Nucleus accumbens (tissue), 56 donors: Measurements from ENCODE around the gene LCN10.
"Not testable (repeated sequence)": the region's sequence is repeated elsewhere in the genome, so short reads cannot be mapped to it uniquely, and the experiment has no call there.

Experiments
- DNase-seq, 56 donors: peaks; one replicate each; lab custom pipeline; 2025; lab: John Stamatoyannopoulos, UW

LCN10 gene

GRCh38 chr9:136773386-136774044 is 30.8 kb upstream of the LCN10 start:
- DNase-seq: peak in 7 of 56 donors; percentile 11 to 44 (median 25)

GRCh38 chr9:136771907-136772415 is 29.2 kb upstream of the LCN10 start:
- no peak for DNase-seq

GRCh38 chr9:136769710-136770191 is 27.0 kb upstream of the LCN10 start:
- peak in 11 of 56 donors; percentile 5 to 53 (median 17) for DNase-seq

GRCh38 chr9:136766410-136767120 is 23.8 kb upstream of the LCN10 start:
- DNase-seq: peak in 26 of 56 donors; percentile 7 to 59 (median 28)

- DNase-seq: not testable (repeated sequence)
Observed at GRCh38 chr9:136765745-136766409, 23.1 kb upstream of the LCN10 start.

GRCh38 chr9:136765041-136765440 is 22.3 kb upstream of the LCN10 start:
- DNase-seq: no peak

GRCh38 chr9:136764301-136764891 is 21.7 kb upstream of the LCN10 start, which contains the start of gene LCN15:
TSS of gene LCN15 (minus strand) at chr9:136764518. CDS start at chr9:136764488, 30 bp downstream.
- DNase-seq: no peak

- no peak for DNase-seq
Observed at GRCh38 chr9:136763649-136764035, 20.9 kb upstream of the LCN10 start.

- no peak for DNase-seq
Observed at GRCh38 chr9:136762915-136763648, 20.3 kb upstream of the LCN10 start.

- DNase-seq: no peak
Observed at GRCh38 chr9:136762221-136762691, 19.5 kb upstream of the LCN10 start.

GRCh38 chr9:136761545-136761981 is 18.8 kb upstream of the LCN10 start:
- no peak for DNase-seq

- DNase-seq: peak in 23 of 56 donors; percentile 8 to 57 (median 24)
Observed at GRCh38 chr9:136760834-136761544, 18.2 kb upstream of the LCN10 start.

- DNase-seq: no peak
Observed at GRCh38 chr9:136760424-136760823, 17.7 kb upstream of the LCN10 start.

GRCh38 chr9:136759436-136760325 is 16.9 kb upstream of the LCN10 start:
- no peak for DNase-seq

- DNase-seq: no peak
Observed at GRCh38 chr9:136759001-136759400, 16.3 kb upstream of the LCN10 start.

GRCh38 chr9:136757751-136758140 is 15.0 kb upstream of the LCN10 start:
- DNase-seq: no peak

GRCh38 chr9:136757328-136757727 is 14.6 kb upstream of the LCN10 start:
- DNase-seq: no peak

GRCh38 chr9:136756836-136757235 is 14.1 kb upstream of the LCN10 start:
- DNase-seq: no peak
